GM18511 (cell line): Measurements from ENCODE around the gene GGT5.
A peak's percentile ranks its signal among the peaks of the same experiment; 100 is the strongest.
"Not testable (repeated sequence)": the region's sequence is repeated elsewhere in the genome, so short reads cannot be mapped to it uniquely, and the experiment has no call there.

ENCODE experiments used
- ATAC-seq: cut with Tn5 transposase; IDR thresholded peaks from one replicate; pipeline ENCODE4 v1.9.1; 2021; ENCODE audit warnings: mild to moderate bottlenecking, moderate library complexity; ENCODE audit not compliant: unreplicated experiment

The GGT5 gene

GRCh38 chr22:24245030-24245431 is at the start of gene GGT5:
Gene GGT5, minus strand, starts transcription at chr22:24245082. Its CDS starts 357 bp downstream, at chr22:24244725.
- not testable (repeated sequence) for ATAC-seq

DNA sequence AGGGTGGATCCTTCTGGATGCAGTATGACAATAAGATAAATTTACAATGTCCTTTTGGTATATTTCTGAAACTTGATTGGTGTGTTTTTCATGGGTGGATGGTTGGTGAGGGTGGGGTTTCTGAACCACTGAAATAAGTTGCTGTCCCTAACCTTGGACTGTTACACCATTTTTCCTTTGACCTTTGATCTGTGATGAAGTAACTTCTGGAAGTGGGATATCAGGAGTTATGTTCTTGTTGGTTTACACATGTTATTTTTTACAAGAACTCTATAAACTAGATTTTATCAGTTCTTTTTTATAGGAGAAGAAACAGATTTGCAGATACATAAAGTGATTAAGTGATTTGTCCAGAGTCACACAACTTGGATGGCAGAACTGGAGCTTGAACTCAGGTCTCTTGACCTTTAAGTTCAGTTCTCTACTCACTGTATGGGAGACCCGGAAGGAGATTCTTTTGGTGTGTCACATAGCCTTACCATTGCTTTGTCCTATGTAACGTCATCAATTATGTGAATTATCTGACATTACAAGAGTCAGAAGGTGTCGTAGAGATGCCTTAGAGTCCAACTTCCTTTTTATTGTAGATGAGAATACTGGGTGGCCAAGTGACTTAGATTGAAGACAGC is 47.4 kb upstream of the GGT5 start:
- not testable (repeated sequence) for ATAC-seq

DNA sequence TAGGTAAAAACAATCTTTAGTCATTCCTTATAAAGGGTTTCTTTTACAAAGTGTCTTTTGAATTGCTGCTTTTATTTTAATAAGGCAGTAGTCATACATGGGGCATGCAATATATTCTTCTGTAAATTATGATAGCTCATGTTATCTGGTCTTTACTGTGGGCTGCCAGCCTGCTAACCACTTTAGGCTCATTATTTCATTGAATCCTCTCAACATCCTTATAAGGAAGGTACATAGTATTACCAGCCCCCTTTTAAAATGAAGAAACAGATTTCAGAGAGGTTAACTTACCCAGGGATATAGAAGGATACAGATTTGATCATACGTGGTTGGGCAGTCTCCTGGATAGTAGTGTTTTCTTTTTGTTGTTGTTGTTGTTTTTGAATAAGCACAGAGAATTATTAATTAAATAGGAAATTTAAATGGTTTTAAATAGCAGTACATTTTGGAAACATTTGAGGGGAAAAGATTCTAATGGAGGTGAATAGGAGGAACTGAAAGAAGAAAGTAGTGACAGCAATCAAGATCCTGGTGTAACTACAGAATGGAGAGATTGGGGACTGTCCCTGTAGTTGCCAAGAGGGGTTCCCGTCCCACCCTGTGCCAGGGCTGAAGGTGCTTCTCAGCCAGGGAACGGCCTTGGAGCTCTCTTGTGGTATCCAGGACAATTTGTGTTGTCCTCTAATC is 46.8 kb upstream of the GGT5 start:
- no peak for ATAC-seq

GRCh38 chr22:24290459-24290858 is 45.6 kb upstream of the GGT5 start:
- ATAC-seq = no peak

DNA sequence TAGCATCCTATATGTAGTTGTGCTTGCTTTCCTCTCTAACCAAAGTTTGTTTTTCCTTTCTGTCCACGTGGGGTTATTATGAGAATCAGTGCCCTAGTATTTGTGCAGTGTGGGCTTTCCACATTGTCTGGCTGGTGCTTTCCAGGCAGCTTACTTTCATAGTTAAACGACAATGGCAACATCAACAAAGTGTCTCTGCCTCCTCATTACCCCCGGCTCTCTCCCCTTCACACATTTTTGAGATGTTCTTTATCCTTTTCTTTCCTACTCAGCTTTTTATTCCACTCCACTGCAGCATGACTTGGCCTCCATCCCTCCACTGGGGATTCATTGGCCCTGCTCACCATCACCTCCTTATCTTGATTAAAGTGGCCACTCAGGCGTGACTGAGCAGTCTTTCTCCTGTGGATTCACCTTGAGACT is 44.9 kb upstream of the GGT5 start:
- ATAC-seq = no peak

DNA sequence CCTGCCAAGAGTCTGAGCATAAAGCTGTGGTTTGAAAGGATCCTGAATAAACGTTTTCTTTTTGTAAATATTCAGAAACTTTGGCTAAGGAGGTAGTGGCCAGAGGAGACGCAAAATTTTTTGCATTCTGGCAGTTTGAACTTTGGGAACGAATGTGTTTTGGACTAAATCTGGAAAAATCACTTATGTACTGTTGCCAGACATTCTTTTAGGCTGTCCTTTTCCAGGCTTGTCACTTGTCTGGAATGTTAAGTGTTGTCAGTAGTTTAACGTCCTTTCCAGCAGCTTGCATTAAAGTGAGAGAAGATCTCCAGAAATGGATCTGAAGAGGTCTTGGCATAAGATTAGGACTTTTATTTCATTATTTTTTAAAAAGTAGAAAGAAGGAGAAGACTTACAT is 44.2 kb upstream of the GGT5 start:
- no peak for ATAC-seq

- ATAC-seq = not testable (repeated sequence)
Measured at GRCh38 chr22:24287801-24288200, 42.9 kb upstream of the GGT5 start.

DNA sequence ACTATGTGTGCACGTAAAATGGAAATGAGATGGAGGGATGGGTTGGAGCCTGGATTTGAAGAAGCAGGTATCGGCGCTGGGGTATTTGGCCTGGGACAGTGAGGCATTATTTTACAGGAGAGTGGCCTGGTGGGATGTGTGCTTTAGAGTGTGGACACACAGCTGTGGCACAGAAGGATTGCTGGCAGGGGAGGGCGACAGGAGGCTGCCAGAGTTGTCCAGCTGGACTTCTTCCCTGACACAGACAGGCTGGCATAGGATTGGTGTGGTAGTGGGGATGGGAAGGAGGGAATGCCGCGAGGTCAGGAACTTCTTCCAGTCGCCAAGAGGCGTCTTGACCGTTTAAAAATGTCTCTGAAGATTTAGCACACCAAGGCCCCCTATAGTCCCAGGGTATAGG is 42.3 kb upstream of the GGT5 start:
- not testable (repeated sequence) for ATAC-seq

- ATAC-seq = no peak
Measured at GRCh38 chr22:24285245-24285644, 40.4 kb upstream of the GGT5 start.

- no peak for ATAC-seq
Measured at GRCh38 chr22:24284747-24285203, 39.9 kb upstream of the GGT5 start.

GRCh38 chr22:24282401-24282800 is 37.5 kb upstream of the GGT5 start:
- ATAC-seq = no peak

GRCh38 chr22:24280363-24280762 is 35.5 kb upstream of the GGT5 start:
- not testable (repeated sequence) for ATAC-seq

DNA sequence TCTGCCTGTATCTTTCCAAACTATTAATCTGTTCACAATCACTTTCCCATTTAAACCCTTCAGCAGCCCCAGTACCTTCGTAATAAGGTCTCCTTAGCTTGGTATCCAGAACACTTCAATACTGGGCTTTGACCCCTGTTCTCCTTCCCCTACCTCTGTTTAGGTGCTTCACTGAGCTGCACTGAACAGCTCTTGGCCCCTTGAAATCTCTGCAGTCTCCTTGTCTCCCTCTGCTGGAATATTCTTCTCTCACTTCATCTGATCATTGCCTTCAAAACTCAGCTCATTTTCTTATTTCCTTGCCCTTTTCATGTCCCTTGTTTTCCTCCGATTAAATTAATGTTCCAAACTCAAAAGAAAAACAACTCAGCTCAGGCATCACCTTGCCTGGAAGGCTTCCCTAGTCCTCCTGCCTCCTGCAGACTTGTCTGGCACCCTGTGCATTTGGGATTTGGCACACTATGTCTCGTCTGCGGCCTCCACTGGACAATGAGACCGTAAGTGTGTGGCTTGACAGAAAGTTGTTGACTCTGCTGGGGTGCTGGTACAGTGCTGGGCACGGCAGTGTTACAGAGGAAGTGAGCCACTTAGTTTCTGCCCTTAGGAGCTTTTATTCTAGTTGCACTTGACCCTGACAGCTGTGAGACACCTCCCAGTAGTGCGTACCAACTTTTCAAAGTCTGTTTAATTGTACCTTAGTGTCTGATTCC is 30.0 kb upstream of the GGT5 start:
- ATAC-seq = not testable (repeated sequence)

GRCh38 chr22:24273906-24274305 is 29.0 kb upstream of the GGT5 start:
- not testable (repeated sequence) for ATAC-seq

DNA sequence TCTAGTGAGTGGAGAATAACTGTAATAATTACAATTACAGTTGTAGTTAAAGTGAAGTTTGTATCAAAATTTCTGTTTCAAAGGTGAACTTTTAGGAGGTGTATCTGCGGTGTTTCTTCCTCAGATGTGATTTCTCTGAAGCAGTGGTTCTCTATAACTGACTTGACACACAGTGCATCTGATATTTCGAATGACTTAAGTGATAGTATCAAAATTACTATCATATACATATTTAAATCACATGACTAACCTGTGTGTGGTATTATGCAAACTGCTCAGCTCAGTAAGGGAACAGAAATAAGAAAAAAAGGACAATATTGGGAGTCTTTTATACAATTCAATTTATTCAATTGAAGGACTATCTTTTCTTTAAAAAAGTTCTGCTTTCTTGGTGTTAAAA is 28.1 kb upstream of the GGT5 start:
- not testable (repeated sequence) for ATAC-seq

- ATAC-seq = no peak
Measured at GRCh38 chr22:24271386-24271854, 26.5 kb upstream of the GGT5 start.

GRCh38 chr22:24270556-24271385 is 25.9 kb upstream of the GGT5 start, which contains the start of gene SPECC1L:
Gene SPECC1L, plus strand, starts transcription at chr22:24270831. Its CDS starts 31,401 bp downstream, at chr22:24302232.
- ATAC-seq = peak; percentile 91

DNA sequence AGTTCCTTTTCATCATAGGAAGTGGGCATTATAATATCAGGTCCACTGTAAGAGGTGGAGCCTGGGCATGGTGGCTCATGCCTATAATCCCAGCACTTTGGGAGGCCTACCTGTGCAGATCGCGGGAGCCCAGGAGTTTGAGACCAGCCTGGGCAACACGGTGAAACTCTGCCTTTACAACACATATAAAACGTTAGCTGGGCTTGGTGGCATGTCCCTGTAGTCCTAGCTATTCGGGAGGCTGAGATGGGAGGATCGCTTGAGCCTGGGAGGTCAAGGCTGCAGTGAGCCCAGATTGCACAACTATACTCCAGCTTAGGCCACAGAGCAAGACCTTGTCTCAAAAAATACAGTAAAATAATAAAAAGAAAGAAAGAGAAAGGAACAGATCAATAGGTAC is 21.6 kb upstream of the GGT5 start:
- ATAC-seq = not testable (repeated sequence)

- ATAC-seq = no peak
Measured at GRCh38 chr22:24265734-24266133, 20.9 kb upstream of the GGT5 start.

DNA sequence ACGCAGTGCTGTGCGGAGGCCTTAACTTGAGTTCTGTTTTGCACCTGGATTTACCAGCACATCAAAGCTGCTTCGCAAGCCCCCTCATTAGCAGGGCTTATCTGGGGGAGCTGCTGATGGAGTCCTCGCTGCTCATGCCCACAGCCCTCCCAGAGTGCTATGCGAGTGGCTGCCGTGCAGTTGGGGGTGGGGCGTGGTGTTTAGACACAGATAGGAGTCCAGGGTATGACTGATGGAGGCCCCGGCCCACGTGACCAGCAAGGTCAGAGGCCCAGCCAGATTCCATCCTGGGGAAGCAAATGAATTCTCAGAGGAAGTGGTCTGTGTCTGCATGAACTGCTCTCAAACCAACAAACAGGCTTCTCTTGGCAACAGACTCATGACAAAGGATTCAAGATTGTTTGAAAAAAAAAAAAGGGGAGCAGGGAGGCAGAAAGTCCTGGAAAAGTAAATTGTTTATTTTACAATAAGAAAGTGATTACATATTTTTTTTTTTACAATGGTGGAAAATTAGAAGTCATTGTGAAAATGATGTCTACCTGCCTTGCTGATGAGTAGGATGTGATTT is 19.5 kb upstream of the GGT5 start:
- ATAC-seq = not testable (repeated sequence)
